ENCODE results near the gene TMPRSS2.

Gene TMPRSS2

GRCh38 chr21:41499920-41500319 lies 8.0 kb downstream of the TMPRSS2 start:
- Histone ChIP-seq H3K27me3 (ENCODE audit: insufficient read depth, low read length) (peaks cover 83% of the 10 kb centered on the region), H3K36me3 (ENCODE audit: insufficient read depth, low read length) (no peaks in the 10 kb centered on the region), H3K79me2 (ENCODE audit: control insufficient read depth, insufficient read depth, low read length, unreplicated experiment) (no peaks in the 10 kb centered on the region)

DNA sequence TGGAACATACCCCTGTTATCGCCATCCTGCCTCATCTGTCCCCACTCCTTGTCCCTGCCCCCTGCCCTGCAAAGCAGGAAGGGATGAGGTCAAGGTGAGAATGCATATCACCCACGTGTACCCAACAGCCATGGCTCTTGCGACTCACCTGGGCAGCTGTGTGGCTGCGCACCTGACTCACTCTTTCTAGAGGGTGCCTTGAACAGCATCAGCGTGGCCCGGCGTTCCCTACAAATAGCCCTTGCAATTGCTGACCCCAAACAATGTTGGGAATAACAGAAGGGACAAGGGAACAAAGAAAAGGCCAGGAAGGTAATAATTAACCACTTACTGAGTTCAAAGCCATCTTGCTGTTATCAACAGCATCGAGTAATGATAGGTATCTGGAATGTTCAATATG lies 10.2 kb downstream of the TMPRSS2 start:
- no peak overlapping the region for H3K27ac ChIP-seq (ENCODE audit: low read depth, low read length)
- no peak overlapping the region for H3K4me3 ChIP-seq (ENCODE audit: low read depth, low read length)
- no peaks in the 10 kb centered on the region for H3K36me3 ChIP-seq (ENCODE audit: insufficient read depth, low read length)
- no peaks in the 10 kb centered on the region for H3K4me1 ChIP-seq (ENCODE audit: control insufficient read depth, insufficient read depth, low read length, unreplicated experiment)
- no peak overlapping the region for H2AFZ ChIP-seq (ENCODE audit: low read length, unreplicated experiment)
- H3K79me2 ChIP-seq (ENCODE audit: control insufficient read depth, insufficient read depth, low read length, unreplicated experiment) = no peaks in the 10 kb centered on the region
- H3K27me3 ChIP-seq (ENCODE audit: insufficient read depth, low read length) = peaks cover 69% of the 10 kb centered on the region

More at GRCh38 chr21:41499920-41500319, 8.0 kb downstream of the TMPRSS2 start:
- no peaks in the 10 kb centered on the region for H3K4me1 ChIP-seq (ENCODE audit: control insufficient read depth, insufficient read depth, low read length, unreplicated experiment)
- H2AFZ ChIP-seq (ENCODE audit: low read length, unreplicated experiment) = no peak overlapping the region
- no peak overlapping the region for H3K4me3 ChIP-seq (ENCODE audit: low read depth, low read length)
- H3K27ac ChIP-seq (ENCODE audit: low read depth, low read length) = no peak overlapping the region

- H3K4me1 ChIP-seq (ENCODE audit: control insufficient read depth, insufficient read depth, low read length, unreplicated experiment) = no peaks in the 10 kb centered on the region
- H3K79me2 ChIP-seq (ENCODE audit: control insufficient read depth, insufficient read depth, low read length, unreplicated experiment) = no peaks in the 10 kb centered on the region
- H3K36me3 ChIP-seq (ENCODE audit: insufficient read depth, low read length) = no peaks in the 10 kb centered on the region
- H3K27ac ChIP-seq (ENCODE audit: low read depth, low read length) = no peak overlapping the region
- H2AFZ ChIP-seq (ENCODE audit: low read length, unreplicated experiment) = no peak overlapping the region
- H3K27me3 ChIP-seq (ENCODE audit: insufficient read depth, low read length) = peaks cover 68% of the 10 kb centered on the region
- H3K4me3 ChIP-seq (ENCODE audit: low read depth, low read length) = no peak overlapping the region
Measured at GRCh38 chr21:41497008-41497407, 10.9 kb downstream of the TMPRSS2 start.

- Histone ChIP-seq H3K27ac (ENCODE audit: low read depth, low read length) (no peak overlapping the region), H3K79me2 (ENCODE audit: control insufficient read depth, insufficient read depth, low read length, unreplicated experiment) (no peaks in the 10 kb centered on the region), H3K4me3 (ENCODE audit: low read depth, low read length) (no peak overlapping the region), H3K4me1 (ENCODE audit: control insufficient read depth, insufficient read depth, low read length, unreplicated experiment) (no peaks in the 10 kb centered on the region), H3K27me3 (ENCODE audit: insufficient read depth, low read length) (peaks cover 57% of the 10 kb centered on the region), H3K36me3 (ENCODE audit: insufficient read depth, low read length) (no peaks in the 10 kb centered on the region), H2AFZ (ENCODE audit: low read length, unreplicated experiment) (no peak overlapping the region)
Measured at GRCh38 chr21:41494242-41494641, 13.7 kb downstream of the TMPRSS2 start.

DNA sequence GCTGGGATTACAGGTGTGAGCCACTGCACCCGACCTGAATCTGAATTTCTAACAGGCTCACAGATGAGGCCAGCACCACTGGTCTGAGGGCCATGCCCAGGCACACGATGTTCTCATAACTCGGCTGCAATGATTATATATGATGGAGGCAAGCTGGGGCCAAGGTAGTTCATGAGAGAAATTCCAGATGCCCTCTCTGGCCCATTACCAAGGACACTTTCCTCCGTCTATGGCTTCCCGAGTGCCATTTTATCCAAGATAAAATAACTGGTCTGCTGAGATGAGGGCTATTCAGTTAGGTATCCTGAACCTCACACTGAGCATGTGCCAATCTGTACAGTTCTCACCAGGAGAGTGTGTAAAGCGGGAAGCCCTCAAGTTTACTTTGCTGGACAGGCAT lies 16.5 kb downstream of the TMPRSS2 start:
- Histone ChIP-seq H3K4me3 (ENCODE audit: low read depth, low read length) (no peak overlapping the region), H3K4me1 (ENCODE audit: control insufficient read depth, insufficient read depth, low read length, unreplicated experiment) (no peaks in the 10 kb centered on the region), H2AFZ (ENCODE audit: low read length, unreplicated experiment) (no peak overlapping the region), H3K27ac (ENCODE audit: low read depth, low read length) (no peak overlapping the region), H3K36me3 (ENCODE audit: insufficient read depth, low read length) (no peaks in the 10 kb centered on the region), H3K79me2 (ENCODE audit: control insufficient read depth, insufficient read depth, low read length, unreplicated experiment) (no peaks in the 10 kb centered on the region), H3K27me3 (ENCODE audit: insufficient read depth, low read length) (peaks cover 36% of the 10 kb centered on the region)

GRCh38 chr21:41490330-41490729 lies 17.6 kb downstream of the TMPRSS2 start:
- Histone ChIP-seq H2AFZ (ENCODE audit: low read length, unreplicated experiment) (no peak overlapping the region), H3K4me1 (ENCODE audit: control insufficient read depth, insufficient read depth, low read length, unreplicated experiment) (no peaks in the 10 kb centered on the region), H3K36me3 (ENCODE audit: insufficient read depth, low read length) (no peaks in the 10 kb centered on the region), H3K79me2 (ENCODE audit: control insufficient read depth, insufficient read depth, low read length, unreplicated experiment) (no peaks in the 10 kb centered on the region), H3K4me3 (ENCODE audit: low read depth, low read length) (no peak overlapping the region), H3K27me3 (ENCODE audit: insufficient read depth, low read length) (peaks cover 30% of the 10 kb centered on the region), H3K27ac (ENCODE audit: low read depth, low read length) (no peak overlapping the region)

DNA sequence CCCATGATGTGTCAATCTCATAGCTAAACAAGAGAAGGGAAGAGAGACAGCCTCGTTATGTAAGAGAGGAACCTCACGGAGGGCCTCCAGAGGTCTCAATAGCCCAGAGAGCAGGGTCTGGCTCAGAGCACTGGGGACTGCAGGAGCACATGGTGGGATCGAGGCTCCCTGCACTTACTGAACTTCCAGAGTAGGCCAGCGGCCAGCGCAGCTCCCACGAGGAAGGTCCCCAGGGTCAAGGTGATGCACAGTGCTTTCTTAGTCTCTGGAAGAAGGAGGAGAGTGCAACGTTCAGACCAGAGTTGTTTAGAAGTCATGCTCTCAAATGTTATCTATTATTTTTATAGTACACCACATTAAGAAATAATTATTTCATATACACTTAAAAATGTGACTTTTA lies 18.6 kb downstream of the TMPRSS2 start:
- Histone ChIP-seq H3K4me1 (ENCODE audit: control insufficient read depth, insufficient read depth, low read length, unreplicated experiment) (no peaks in the 10 kb centered on the region), H3K27me3 (ENCODE audit: insufficient read depth, low read length) (peaks cover 36% of the 10 kb centered on the region), H2AFZ (ENCODE audit: low read length, unreplicated experiment) (no peak overlapping the region), H3K36me3 (ENCODE audit: insufficient read depth, low read length) (no peaks in the 10 kb centered on the region), H3K4me3 (ENCODE audit: low read depth, low read length) (no peak overlapping the region), H3K79me2 (ENCODE audit: control insufficient read depth, insufficient read depth, low read length, unreplicated experiment) (no peaks in the 10 kb centered on the region), H3K27ac (ENCODE audit: low read depth, low read length) (no peak overlapping the region)

GRCh38 chr21:41488080-41488479 lies 19.9 kb downstream of the TMPRSS2 start:
- Histone ChIP-seq H3K4me1 (ENCODE audit: control insufficient read depth, insufficient read depth, low read length, unreplicated experiment) (no peaks in the 10 kb centered on the region), H3K79me2 (ENCODE audit: control insufficient read depth, insufficient read depth, low read length, unreplicated experiment) (no peaks in the 10 kb centered on the region), H3K27ac (ENCODE audit: low read depth, low read length) (no peak overlapping the region), H3K36me3 (ENCODE audit: insufficient read depth, low read length) (no peaks in the 10 kb centered on the region), H3K27me3 (ENCODE audit: insufficient read depth, low read length) (peaks cover 37% of the 10 kb centered on the region), H2AFZ (ENCODE audit: low read length, unreplicated experiment) (no peak overlapping the region), H3K4me3 (ENCODE audit: low read depth, low read length) (no peak overlapping the region)

- Histone ChIP-seq H3K79me2 (ENCODE audit: control insufficient read depth, insufficient read depth, low read length, unreplicated experiment) (no peaks in the 10 kb centered on the region), H3K4me3 (ENCODE audit: low read depth, low read length) (no peak overlapping the region), H2AFZ (ENCODE audit: low read length, unreplicated experiment) (no peak overlapping the region), H3K27ac (ENCODE audit: low read depth, low read length) (no peak overlapping the region), H3K4me1 (ENCODE audit: control insufficient read depth, insufficient read depth, low read length, unreplicated experiment) (peaks cover 7% of the 10 kb centered on the region), H3K27me3 (ENCODE audit: insufficient read depth, low read length) (peaks cover 38% of the 10 kb centered on the region), H3K36me3 (ENCODE audit: insufficient read depth, low read length) (no peaks in the 10 kb centered on the region)
Measured at GRCh38 chr21:41487082-41487481, 20.9 kb downstream of the TMPRSS2 start.

GRCh38 chr21:41483973-41484372 lies 24.0 kb downstream of the TMPRSS2 start:
- Histone ChIP-seq H2AFZ (ENCODE audit: low read length, unreplicated experiment) (no peak overlapping the region), H3K27me3 (ENCODE audit: insufficient read depth, low read length) (peaks cover 34% of the 10 kb centered on the region), H3K36me3 (ENCODE audit: insufficient read depth, low read length) (no peaks in the 10 kb centered on the region), H3K4me3 (ENCODE audit: low read depth, low read length) (no peak overlapping the region), H3K4me1 (ENCODE audit: control insufficient read depth, insufficient read depth, low read length, unreplicated experiment) (peaks cover 7% of the 10 kb centered on the region), H3K27ac (ENCODE audit: low read depth, low read length) (no peak overlapping the region), H3K79me2 (ENCODE audit: control insufficient read depth, insufficient read depth, low read length, unreplicated experiment) (no peaks in the 10 kb centered on the region)

DNA sequence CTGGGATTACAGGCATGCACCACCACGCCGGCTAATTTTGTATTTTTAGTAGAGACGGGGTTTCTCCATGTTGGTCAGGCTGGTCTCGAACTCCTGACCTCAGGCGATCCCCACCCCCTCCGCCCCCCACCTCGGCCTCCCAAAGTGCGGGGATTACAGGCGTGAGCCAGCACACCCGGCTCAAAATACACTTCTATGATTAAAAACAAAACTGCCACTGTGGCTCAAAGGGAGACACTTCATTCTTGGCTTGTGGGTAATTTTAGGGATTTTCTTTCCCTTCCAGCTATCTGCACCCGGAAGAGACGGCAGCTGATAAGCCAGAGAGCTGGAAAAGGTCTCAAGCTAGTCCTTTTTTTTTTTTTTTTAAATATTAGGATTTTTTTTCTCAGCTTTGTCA lies 24.5 kb downstream of the TMPRSS2 start:
- peaks cover 7% of the 10 kb centered on the region for H3K4me1 ChIP-seq (ENCODE audit: control insufficient read depth, insufficient read depth, low read length, unreplicated experiment)
- H3K27me3 ChIP-seq (ENCODE audit: insufficient read depth, low read length) = peaks cover 39% of the 10 kb centered on the region
- H3K79me2 ChIP-seq (ENCODE audit: control insufficient read depth, insufficient read depth, low read length, unreplicated experiment) = no peaks in the 10 kb centered on the region
- no peaks in the 10 kb centered on the region for H3K36me3 ChIP-seq (ENCODE audit: insufficient read depth, low read length)
- H3K27ac ChIP-seq (ENCODE audit: low read depth, low read length) = no peak overlapping the region
- H2AFZ ChIP-seq (ENCODE audit: low read length, unreplicated experiment) = no peak overlapping the region
- no peak overlapping the region for H3K4me3 ChIP-seq (ENCODE audit: low read depth, low read length)

Data from ACC112 (cell line).